Amniotic stem cell (primary cell): Measurements from ENCODE around the gene TTC9.
A peak's percentile ranks its signal among the peaks of the same experiment; 100 is the strongest.
"Not testable (repeated sequence)": the region's sequence is repeated elsewhere in the genome, so short reads cannot be mapped to it uniquely, and the experiment has no call there.

Experiments
- DNase-seq: peaks from one replicate; lab custom pipeline; 2025; lab: John Stamatoyannopoulos, UW

Gene TTC9

DNA sequence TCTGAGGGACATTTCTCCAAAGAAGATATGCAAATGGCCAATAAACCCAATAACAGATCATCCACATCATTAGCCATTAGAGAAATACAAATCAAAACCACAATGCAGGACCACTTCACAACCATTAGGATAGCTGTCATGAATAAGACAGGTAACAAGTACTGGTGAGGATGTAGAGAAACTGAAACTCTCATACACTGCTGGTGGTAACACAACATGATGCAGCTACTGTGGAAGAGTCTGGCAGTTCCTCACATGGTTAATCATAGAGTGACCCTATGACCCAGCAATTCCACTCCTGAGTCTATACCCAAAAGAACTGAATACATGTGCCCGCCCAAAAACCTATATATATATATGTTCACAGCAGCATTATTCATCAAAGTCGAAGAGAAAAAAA lies 39.0 kb downstream of the TTC9 start:
- no peak for DNase-seq

DNA sequence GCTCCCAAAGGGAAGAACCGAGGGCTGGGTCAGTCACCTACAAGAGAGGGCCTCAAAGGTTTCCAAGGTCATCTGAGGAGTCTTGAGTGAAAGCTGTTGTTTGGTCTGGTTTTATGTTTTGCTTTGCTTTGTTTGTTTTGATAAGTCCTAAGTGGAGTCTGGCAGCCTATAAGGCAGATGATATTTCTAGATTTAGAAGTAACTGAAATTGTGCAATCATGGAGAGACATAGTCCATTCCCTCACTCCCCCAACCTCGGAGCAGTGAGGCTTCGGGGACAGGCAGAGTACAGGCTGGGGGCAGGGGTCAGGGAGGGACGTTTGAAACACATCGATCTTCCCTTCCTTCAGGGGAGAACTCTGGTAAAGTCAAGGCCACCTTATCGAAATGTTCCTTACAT lies 42.3 kb downstream of the TTC9 start:
- no peak for DNase-seq

- no peak for DNase-seq
Measured at GRCh38 chr14:70685474-70686197, 43.9 kb downstream of the TTC9 start.

- no peak for DNase-seq
Measured at GRCh38 chr14:70692210-70692609, 50.5 kb downstream of the TTC9 start.

DNA sequence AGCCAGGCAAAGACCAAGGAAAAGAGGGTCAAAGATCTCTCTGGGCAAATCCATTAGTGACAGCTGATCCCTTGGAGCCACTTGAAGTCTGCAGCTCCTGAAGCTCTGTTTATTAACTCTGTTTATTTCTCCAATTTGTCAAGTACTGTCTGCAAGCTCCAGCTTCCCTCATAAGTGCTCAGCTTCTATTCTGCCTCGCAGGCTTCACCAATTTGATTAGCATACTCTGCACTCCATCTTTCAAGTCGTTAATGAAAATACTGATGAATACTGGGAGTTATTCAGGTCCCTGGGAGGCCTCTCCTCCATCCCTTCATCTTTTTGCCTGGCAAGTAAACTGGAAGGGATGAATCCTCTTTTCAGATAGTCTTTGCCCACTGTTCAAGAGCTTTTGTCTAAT lies 54.3 kb downstream of the TTC9 start:
- no peak for DNase-seq

DNA sequence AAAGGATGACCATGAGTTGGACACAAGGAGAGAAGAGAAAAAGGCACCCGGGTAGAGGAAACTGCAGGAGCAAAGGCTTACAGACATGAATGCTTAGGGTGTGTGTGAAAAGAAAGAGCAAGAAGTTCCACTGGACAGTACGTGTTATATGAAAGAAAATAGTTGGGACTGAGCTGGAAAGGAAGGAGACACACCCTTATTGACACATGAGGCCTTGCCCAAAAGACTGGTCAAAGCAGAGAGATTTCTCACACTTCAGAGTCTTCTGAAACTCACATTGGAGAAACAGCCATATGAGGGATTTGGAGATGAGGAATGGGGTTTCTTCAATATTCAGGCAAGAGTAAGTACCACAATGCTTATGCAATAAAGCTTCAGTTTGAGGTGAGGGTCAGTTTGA lies 56.0 kb downstream of the TTC9 start:
- DNase-seq = no peak

DNA sequence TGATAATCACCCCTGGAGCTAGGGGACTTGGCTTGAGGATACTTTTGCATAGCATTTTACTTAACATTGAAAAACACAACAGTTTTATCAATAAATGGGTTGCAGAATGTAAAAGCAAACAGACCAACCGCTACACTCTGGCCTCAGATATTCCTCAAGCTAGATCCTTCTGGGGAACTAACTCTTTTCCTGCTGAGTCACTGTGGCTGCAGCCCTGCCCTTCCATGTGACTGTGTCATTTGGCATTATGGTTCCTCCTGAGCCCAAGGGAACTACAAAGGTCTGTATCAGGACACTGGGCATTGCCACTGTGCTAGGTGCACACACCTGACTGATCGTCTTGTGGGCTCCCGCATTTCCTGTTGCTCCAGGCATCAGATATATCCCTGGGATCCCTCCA lies 56.6 kb downstream of the TTC9 start:
- peak; percentile 5 for DNase-seq

- DNase-seq = no peak
Measured at GRCh38 chr14:70699646-70700045, 57.9 kb downstream of the TTC9 start.

DNA sequence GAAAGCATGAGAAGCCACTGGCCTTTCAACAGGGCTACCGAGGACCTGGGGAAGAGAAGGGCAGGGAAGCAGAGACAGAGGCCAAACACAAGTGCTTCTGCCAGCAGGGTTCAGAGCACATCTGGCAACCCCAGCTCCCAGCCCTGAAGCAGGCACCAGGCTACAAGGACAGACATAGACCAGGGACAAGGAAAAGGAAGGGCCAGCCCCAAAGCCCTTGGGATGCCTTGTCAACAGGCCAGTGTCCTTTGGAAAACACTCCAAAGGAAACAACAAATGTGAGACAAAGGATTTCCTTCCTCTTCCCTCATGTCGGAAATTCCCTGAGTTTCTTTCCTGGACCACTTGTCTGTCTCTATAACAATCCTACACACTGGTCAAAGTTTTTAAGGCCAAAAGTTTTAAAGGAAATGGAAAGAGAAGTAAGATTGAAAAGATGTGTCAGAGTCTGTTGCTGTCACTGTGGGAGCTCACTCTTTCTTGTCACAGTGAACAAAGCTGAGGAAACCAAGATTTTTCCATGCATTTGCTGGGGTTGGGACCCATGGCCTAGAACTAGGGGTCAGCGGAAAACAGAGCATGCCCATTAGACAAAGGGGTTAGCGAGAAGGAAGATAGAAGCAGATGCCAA lies 59.4 kb downstream of the TTC9 start:
- no peak for DNase-seq

GRCh38 chr14:70701610-70702009 lies 59.9 kb downstream of the TTC9 start:
- no peak for DNase-seq

- no peak for DNase-seq
Measured at GRCh38 chr14:70702161-70702560, 60.4 kb downstream of the TTC9 start.

- not testable (repeated sequence) for DNase-seq
Measured at GRCh38 chr14:70703621-70704168, 62.0 kb downstream of the TTC9 start.

- no peak for DNase-seq
Measured at GRCh38 chr14:70704960-70705359, 63.2 kb downstream of the TTC9 start.

GRCh38 chr14:70706177-70706576 lies 64.5 kb downstream of the TTC9 start:
- DNase-seq = no peak

GRCh38 chr14:70707138-70708038 lies 65.7 kb downstream of the TTC9 start:
- DNase-seq = no peak

DNA sequence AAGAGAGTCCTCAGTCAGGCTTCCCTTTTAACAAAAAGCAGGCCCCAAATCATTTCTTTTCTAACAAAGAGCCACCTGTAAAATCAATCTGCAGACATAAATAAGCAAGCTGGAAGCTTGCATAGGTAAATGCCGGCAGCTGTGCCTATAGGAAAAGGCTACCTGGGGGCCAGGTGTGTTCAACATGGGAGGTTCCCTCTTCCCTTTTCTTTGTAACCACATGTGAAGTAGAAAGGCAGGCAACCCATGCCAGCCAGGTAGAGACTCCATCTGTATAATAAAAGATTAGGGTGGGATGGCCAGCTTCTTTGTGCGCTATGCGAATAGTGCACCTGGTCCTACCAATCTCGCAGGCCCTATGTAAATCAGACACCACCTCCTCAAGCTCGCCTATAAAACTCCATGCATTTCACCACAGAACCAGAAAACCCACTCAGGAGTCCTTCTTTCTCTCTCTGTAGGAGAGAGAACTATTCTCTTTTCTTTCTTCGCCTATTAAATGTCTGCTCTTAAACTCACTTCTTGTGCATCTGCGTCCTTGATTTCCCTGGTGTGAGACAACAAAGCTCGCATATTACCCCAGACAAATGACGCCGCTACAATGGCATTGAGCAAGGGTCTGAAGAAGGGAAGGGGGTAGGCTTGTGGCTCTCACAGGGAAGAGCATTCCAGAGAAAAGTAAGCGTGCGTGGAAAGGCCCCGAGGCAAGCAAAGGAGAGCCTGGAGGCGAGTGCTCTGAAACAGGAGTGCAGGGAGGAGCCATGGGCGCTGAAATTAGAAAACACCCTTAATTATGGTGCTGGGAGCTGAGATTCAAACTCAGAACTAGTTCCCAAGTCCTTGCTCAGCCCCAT lies 67.2 kb downstream of the TTC9 start:
- DNase-seq = no peak

GRCh38 chr14:70709726-70710382 lies 68.1 kb downstream of the TTC9 start:
- DNase-seq = no peak

- no peak for DNase-seq
Measured at GRCh38 chr14:70711451-70711850, 69.7 kb downstream of the TTC9 start.

DNA sequence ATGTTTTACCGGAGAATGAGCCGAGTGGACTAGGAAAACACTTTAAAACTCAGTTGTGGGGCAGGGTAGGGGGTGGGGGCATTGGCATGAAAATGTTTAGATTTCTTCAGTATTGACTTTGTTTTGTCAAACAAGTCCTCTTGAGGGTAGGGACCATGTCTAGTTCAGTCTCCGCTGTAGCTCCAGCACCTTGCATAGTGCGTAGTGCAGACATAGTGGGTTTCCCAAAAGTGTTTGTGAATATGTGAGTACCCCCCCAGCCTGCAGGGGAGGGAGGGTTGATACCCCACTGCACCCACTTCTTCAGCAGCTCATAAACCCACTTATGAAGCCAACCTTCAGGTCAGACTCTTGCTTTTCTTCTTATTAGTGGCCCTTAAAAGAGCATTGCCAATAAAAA lies 71.4 kb downstream of the TTC9 start:
- no peak for DNase-seq

- DNase-seq = no peak
Measured at GRCh38 chr14:70713511-70713916, 71.8 kb downstream of the TTC9 start.

GRCh38 chr14:70714055-70714550 lies 72.4 kb downstream of the TTC9 start:
- DNase-seq = peak; percentile 12
